Mucosa of descending colon (tissue), 3 donors: ENCODE measurements around the gene ZNF81. TPM values are rescaled to one million over a fixed set of nuclear protein-coding genes. Genes with fewer than 3 reads are reported as not detected.

ENCODE experiments used
- total RNA-seq, 3 donors: library from RNA; stranded (reverse); fragmentation: NEBNext Ultra II Directional in 2 of 3; extraction: Animal tissue kit (Norgen Biotek cat#: 25700) in 2 of 3; gene quantifications; one replicate each; pipeline versions ENCODE4 v1.2.1 to v1.2.4, GENCODE V29; 2021 to 2023
- donor health status: DM: no; HTN: no; CAD: no; lungs with moderate emphysema.
- donor health status: DM: no; HTN: no; CAD: no.
- donor health status: DM: no; HTN: yes; CAD: no.

ZNF81 gene
- total RNA-seq, 3 donors from 2014 or later = 11.1 to 18.3 (median 12.9) TPM

Other genes with a start within 250 kb of the ZNF81 start
- gene SYN1, start 217.0 kb upstream of the ZNF81 start, total RNA-seq = 1 to 10 TPM in 2 of 3 donors, under 1 TPM in 1; 0.78 to 4.1 (median 1.6) TPM
- 1 to 10 TPM in 2 of 3 donors, under 1 TPM in 1; 0.96 to 4.0 (median 2.9) TPM for gene CFP, start 207.0 kb upstream of the ZNF81 start, total RNA-seq
- 10 to 100 TPM; 24.5 to 28.2 (median 25.8) TPM for gene ELK1, start 186.3 kb upstream of the ZNF81 start, total RNA-seq
- 100 to 1,000 TPM in 1 of 3 donors, 10 to 100 TPM in 2; 83.1 to 109 (median 96.7) TPM for gene UXT, start 177.7 kb upstream of the ZNF81 start, total RNA-seq
- gene ZNF182, start 167.1 kb downstream of the ZNF81 start, total RNA-seq = 1 to 10 TPM; 3.7 to 5.6 (median 4.7) TPM
- not detected for gene SPACA5, start 170.1 kb downstream of the ZNF81 start, total RNA-seq
- 1 to 10 TPM; 3.2 to 6.4 (median 4.8) TPM for gene ZNF630, start 234.7 kb downstream of the ZNF81 start, total RNA-seq